CD14-positive monocyte (primary cell): ENCODE results near the gene SPART. TPM values are rescaled to one million over a fixed set of nuclear protein-coding genes. Genes with fewer than 3 reads are reported as not detected.

Source experiments
- DNase-seq, 3 donors: peaks; one replicate each; pipeline ENCODE4 v3.0.0-alpha.2; 2011 to 2022
- H2AFZ ChIP-seq: 2 replicates; pipeline ENCODE4 v1.6.0; 2012; ENCODE audit warnings: mild to moderate bottlenecking, low read depth, low read length, inconsistent platforms; ENCODE audit not compliant: insufficient read depth, poor library complexity, severe bottlenecking
- H3K27ac ChIP-seq, 2 donors: 1 replicate in 1 of 2; 2 replicates in 1 of 2; pipeline ENCODE4 v1.5.1; 2012 to 2013; ENCODE audit warnings: low read length in 2 of 2, control low read depth in 1 of 2, inconsistent platforms in 1 of 2, low read depth in 1 of 2, mild to moderate bottlenecking in 1 of 2
- H3K27me3 ChIP-seq, 2 donors: one replicate each; pipeline versions ENCODE4 v1.6.0 to v1.6.1; 2011 to 2013; ENCODE audit warnings: low read length in 2 of 2; ENCODE audit not compliant: control insufficient read depth in 2 of 2, insufficient read depth in 2 of 2
- H3K36me3 ChIP-seq, 2 donors: replicated peaks in 1 of 2; 1 replicate in 1 of 2; 2 replicates in 1 of 2; pipeline versions ENCODE4 v1.5.1 to v1.6.1; 2012 to 2013; ENCODE audit warnings: low read length in 2 of 2, control low read depth in 1 of 2, inconsistent platforms in 1 of 2, mild to moderate bottlenecking in 1 of 2; ENCODE audit not compliant: insufficient read depth in 2 of 2, control insufficient read depth in 1 of 2
- H3K4me1 ChIP-seq, 2 donors: 1 replicate in 1 of 2; 2 replicates in 1 of 2; pipeline versions ENCODE4 v1.5.1 to v1.6.1; 2012 to 2013; ENCODE audit warnings: low read length in 2 of 2, control low read depth in 1 of 2, inconsistent platforms in 1 of 2, mild to moderate bottlenecking in 1 of 2, moderate library complexity in 1 of 2; ENCODE audit not compliant: insufficient read depth in 2 of 2, control insufficient read depth in 1 of 2
- H3K4me2 ChIP-seq: replicated peaks from 2 replicates; pipeline ENCODE3; 2012; ENCODE audit warnings: low read length, moderate library complexity, mild to moderate bottlenecking; ENCODE audit not compliant: poor library complexity, severe bottlenecking; ENCODE audit errors: extremely low read depth
- H3K4me3 ChIP-seq, 3 experiments: fragments of 200-600 bp in 1 of 3; sonication (generic) in 1 of 3; replicated peaks in 1 of 3; 1 replicate in 2 of 3; 2 replicates in 1 of 3; pipeline ENCODE4 v1.5.1; 2011 to 2013; ENCODE audit warnings: low read length in 3 of 3, mild to moderate bottlenecking in 3 of 3, control low read depth in 2 of 3, low read depth in 2 of 3, inconsistent platforms in 1 of 3, moderate library complexity in 1 of 3
- H3K79me2 ChIP-seq: 2 replicates; pipeline ENCODE4 v1.6.0; 2012; ENCODE audit warnings: mild to moderate bottlenecking, control low read depth, inconsistent platforms, low read length, moderate library complexity; ENCODE audit not compliant: insufficient read depth
- H3K9ac ChIP-seq: 2 replicates; pipeline ENCODE4 v1.6.0; 2017; ENCODE audit warnings: low read length, mild to moderate bottlenecking; ENCODE audit not compliant: insufficient read depth, poor library complexity, severe bottlenecking
- H3K9me3 ChIP-seq, 2 donors: replicated peaks in 1 of 2; 1 replicate in 1 of 2; 2 replicates in 1 of 2; pipeline versions ENCODE4 v1.5.1 to v1.6.1; 2012 to 2013; ENCODE audit warnings: low read length in 2 of 2, control low read depth in 1 of 2; ENCODE audit not compliant: control insufficient read depth in 1 of 2, insufficient read depth in 1 of 2
- H4K20me1 ChIP-seq: 2 replicates; pipeline ENCODE4 v1.6.0; 2012; ENCODE audit warnings: mild to moderate bottlenecking, low read length, control low read depth, moderate library complexity; ENCODE audit not compliant: insufficient read depth
- H3K27ac Mint-ChIP-seq, 7 donors: one replicate each; pipeline ENCODE4 v1.8.0; 2020; ENCODE audit warnings: mild to moderate bottlenecking in 7 of 7, mixed read lengths in 7 of 7, moderate library complexity in 6 of 7, inconsistent platforms in 2 of 7
- H3K27me3 Mint-ChIP-seq, 3 donors: one replicate each; pipeline ENCODE4 v1.8.0; 2021 to 2022; ENCODE audit warnings: low read depth in 3 of 3, mild to moderate bottlenecking in 3 of 3, mixed read lengths in 3 of 3, moderate library complexity in 3 of 3, inconsistent platforms in 1 of 3
- H3K36me3 Mint-ChIP-seq, 2 donors: one replicate each; pipeline ENCODE4 v1.8.0; 2020; ENCODE audit warnings: mixed read lengths in 2 of 2, inconsistent platforms in 1 of 2, mild to moderate bottlenecking in 1 of 2
- H3K4me1 Mint-ChIP-seq: one replicate; pipeline ENCODE4 v1.8.0; 2020; ENCODE audit warnings: mild to moderate bottlenecking, mixed read lengths
- H3K4me3 Mint-ChIP-seq, 2 donors: one replicate each; pipeline ENCODE4 v1.8.0; 2020; ENCODE audit warnings: mild to moderate bottlenecking in 2 of 2, mixed read lengths in 2 of 2, moderate library complexity in 1 of 2
- H3K9me3 Mint-ChIP-seq, 7 donors: one replicate each; pipeline ENCODE4 v1.8.0; 2020 to 2022; ENCODE audit warnings: mixed read lengths in 7 of 7, mild to moderate bottlenecking in 6 of 7, moderate library complexity in 6 of 7, inconsistent platforms in 2 of 7
- WGBS: methylation state at CpG from one replicate; pipeline ENCODE4 v1.1.5; 2013; ENCODE audit warnings: missing lambda C conversion rate; ENCODE audit not compliant: insufficient coverage; 5-methylcytosine and 5-hydroxymethylcytosine counted together
- intact Hi-C, 2 donors: fragments of 100-400 bp; cut with micrococcal nuclease; formaldehyde crosslinking; loops; one replicate each; pipeline versions ENCODE4 v1.15.0 to v1.15.1; 2023
- polyA plus RNA-seq, 3 donors: library from polyadenylated mRNA; depleted of rRNA in 1 of 3; unstranded in 2 of 3; stranded (reverse) in 1 of 3; fragments of 300-500 nt in 2 of 3; fragments of >200 nt in 1 of 3; fragmentation: Illumina TruSeq in 2 of 3; gene quantifications; 1 replicate in 2 of 3; 2 replicates in 1 of 3; pipeline ENCODE4 v1.2.3, GENCODE V29; 2012 to 2021
- small RNA-seq: library from RNA; depleted of rRNA; stranded (forward); fragments of <200 nt; gene quantifications from one replicate; pipeline ENCODE3, GENCODE V24; 2012; ENCODE audit warnings: low read depth; ENCODE audit not compliant: insufficient read length
- TF ChIP-seq, protein P1 (sequence below): fragments of 200-600 bp; IDR thresholded peaks from one replicate; pipeline ENCODE4 v1.8.0; 2022; ENCODE audit warnings: antibody characterized with exemption, mild to moderate bottlenecking

Gene SPART
- polyA plus RNA-seq, 3 donors: 24.4 to 37.0 (median 29.8) TPM

DNA sequence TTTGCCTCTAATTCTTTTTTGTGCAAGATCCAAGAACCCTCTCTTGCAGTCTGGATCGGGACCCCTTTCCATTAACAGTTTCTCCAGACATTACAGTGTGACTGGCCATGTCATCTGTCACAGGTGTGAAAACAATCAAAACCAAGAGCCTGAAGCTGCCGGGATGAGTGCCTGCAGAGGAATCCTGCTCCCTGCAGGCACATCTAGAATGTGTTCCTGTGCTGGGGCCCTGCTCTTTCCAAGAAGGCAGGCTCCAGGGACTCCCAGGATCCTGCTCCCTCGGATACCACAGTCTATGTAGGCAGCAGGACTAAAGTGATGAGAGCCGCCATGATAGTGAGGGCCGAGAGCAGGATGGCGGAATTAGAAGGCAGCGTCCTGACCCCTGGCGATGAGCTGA lies 87.4 kb downstream of the SPART start:
- H3K4me3 ChIP-seq: no peak overlapping the region
- intact Hi-C loops: no loop called here
- H3K9me3 ChIP-seq: peaks cover 0 to 8% of the 10 kb centered on the region in 2 donors
- H3K27me3 ChIP-seq: no peaks in the 10 kb centered on the region
- Mint-ChIP-seq H3K9me3 (peaks cover 0 to 8% (median 3%) of the 10 kb centered on the region in 7 donors), H3K27me3 (peaks cover 0 to 3% (median 0%) of the 10 kb centered on the region in 3 donors), H3K4me1 (no peaks in the 10 kb centered on the region), H3K4me3 (no peak overlapping the region), H3K27ac (no peak overlapping the region), H3K36me3 (no peaks in the 10 kb centered on the region)
- H4K20me1 ChIP-seq: no peaks in the 10 kb centered on the region
- H3K79me2 ChIP-seq: no peaks in the 10 kb centered on the region
- no peaks in the 10 kb centered on the region for H3K4me1 ChIP-seq
- no peak for DNase-seq
- H2AFZ ChIP-seq: no peak overlapping the region
- H3K4me2 ChIP-seq: no peak overlapping the region
- TF ChIP-seq, protein P1, sequence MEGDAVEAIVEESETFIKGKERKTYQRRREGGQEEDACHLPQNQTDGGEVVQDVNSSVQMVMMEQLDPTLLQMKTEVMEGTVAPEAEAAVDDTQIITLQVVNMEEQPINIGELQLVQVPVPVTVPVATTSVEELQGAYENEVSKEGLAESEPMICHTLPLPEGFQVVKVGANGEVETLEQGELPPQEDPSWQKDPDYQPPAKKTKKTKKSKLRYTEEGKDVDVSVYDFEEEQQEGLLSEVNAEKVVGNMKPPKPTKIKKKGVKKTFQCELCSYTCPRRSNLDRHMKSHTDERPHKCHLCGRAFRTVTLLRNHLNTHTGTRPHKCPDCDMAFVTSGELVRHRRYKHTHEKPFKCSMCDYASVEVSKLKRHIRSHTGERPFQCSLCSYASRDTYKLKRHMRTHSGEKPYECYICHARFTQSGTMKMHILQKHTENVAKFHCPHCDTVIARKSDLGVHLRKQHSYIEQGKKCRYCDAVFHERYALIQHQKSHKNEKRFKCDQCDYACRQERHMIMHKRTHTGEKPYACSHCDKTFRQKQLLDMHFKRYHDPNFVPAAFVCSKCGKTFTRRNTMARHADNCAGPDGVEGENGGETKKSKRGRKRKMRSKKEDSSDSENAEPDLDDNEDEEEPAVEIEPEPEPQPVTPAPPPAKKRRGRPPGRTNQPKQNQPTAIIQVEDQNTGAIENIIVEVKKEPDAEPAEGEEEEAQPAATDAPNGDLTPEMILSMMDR: no peak
- H3K9ac ChIP-seq: no peak overlapping the region
- no peaks in the 10 kb centered on the region for H3K36me3 ChIP-seq
- WGBS: 100% methylated on average over 6 of the region's 8 CpGs
- H3K27ac ChIP-seq: no peak overlapping the region

Small RNA genes within 50 kb of the gene (small RNA-seq; reads per million reads assigned to genes)
- gene RNU6-71P: not detected

Other genes with a start within 250 kb of the SPART start
- gene DCLK1, start 215.0 kb downstream of the SPART start, polyA plus RNA-seq: not detected
- not detected for gene SOHLH2, start 131.8 kb downstream of the SPART start, polyA plus RNA-seq
- gene CCDC169, start 48.6 kb downstream of the SPART start, polyA plus RNA-seq: under 1 TPM in 1 of 3 donors, not detected in 2; 0.03 TPM
- under 1 TPM in 1 of 3 donors, not detected in 2; 0.11 TPM for gene CCNA1, start 86.1 kb upstream of the SPART start, polyA plus RNA-seq